Left renal pelvis (tissue), 4 donors: ENCODE data around the gene ITFG1. TPM values are rescaled to one million over a fixed set of nuclear protein-coding genes. Genes with fewer than 3 reads are reported as not detected.
A peak's percentile ranks its signal among the peaks of the same experiment; 100 is the strongest.
"Not testable (repeated sequence)": the region's sequence is repeated elsewhere in the genome, so short reads cannot be mapped to it uniquely, and the experiment has no call there.

Experiments
- DNase-seq, 4 donors: peaks; one replicate each; pipeline ENCODE4 v3.0.0-alpha.2; 2013; ENCODE audit warnings: low read depth in 4 of 4, low spot score in 3 of 4
- polyA plus RNA-seq, 4 donors: library from polyadenylated mRNA; unstranded; fragments of 120-200 nt; gene quantifications; one replicate each; pipeline ENCODE4 v1.2.1, GENCODE V29; 2013; ENCODE audit not compliant: insufficient read length in 4 of 4

Gene ITFG1
- polyA plus RNA-seq, 4 donors = 93.0 to 145 (median 118) TPM

- no peak for DNase-seq
Measured at GRCh38 chr16:47260503-47260902, 200.4 kb downstream of the ITFG1 start.

GRCh38 chr16:47258874-47259461 is 201.9 kb downstream of the ITFG1 start:
- no peak for DNase-seq

DNA sequence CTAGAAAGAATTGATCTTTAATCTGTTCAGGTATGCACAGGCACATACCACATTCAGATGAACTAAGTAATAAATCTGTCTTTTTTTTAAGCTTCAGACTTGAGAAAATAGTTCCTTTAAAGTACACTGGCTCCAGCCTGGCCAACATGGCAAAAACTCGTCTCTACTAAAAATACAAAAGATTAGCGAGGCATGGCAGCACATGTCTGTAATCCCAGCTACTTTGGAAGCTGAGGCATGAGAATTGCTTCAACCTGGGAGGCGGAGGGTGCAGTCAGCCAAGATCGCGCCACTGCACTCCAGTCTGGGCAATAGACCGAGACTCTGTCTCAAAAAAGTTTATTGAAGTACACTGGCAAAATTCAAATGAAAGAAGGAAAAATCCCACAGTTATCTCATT is 206.1 kb downstream of the ITFG1 start:
- DNase-seq = peak in 2 of 4 donors; percentile 8 to 11

DNA sequence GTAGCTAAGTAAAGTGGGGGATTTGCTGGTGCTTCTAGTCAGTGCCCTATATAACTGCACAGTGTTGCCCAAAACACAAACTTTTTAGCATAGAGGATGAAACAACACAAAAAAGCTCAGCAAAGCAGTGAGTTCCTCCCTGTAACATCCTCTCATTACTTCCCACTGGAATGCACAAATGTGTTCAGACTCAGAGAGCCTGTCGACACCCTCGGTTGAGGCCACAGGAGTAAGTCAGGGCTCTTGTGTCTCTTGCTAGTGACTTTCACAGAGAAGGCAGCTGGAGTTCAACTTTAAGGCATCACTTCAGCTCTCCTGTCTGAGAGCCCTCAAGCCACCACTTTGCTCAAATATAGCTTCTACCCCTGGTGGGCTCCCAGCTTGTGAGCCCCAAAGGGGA is 209.9 kb downstream of the ITFG1 start:
- no peak for DNase-seq

- no peak for DNase-seq
Measured at GRCh38 chr16:47247690-47248089, 213.2 kb downstream of the ITFG1 start.

DNA sequence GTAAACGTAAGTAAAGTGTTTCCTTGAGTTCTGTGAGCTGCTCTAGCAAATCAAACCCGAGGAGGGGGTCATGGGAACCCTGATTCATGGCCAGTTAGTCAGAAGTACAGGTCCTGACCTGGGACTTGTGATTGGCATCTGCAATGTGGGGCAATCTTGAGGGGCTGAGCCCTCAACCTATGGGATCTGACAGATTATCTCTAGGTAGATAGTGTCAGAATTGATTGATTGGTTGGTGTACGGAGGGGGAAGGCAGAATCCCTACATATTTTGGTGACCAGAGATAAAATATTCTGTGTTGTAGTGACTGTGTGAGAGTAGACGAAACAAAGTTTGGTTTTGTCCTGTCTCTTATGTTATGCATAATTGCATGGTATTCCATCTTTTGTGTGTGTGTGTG is 216.7 kb downstream of the ITFG1 start:
- DNase-seq = no peak

GRCh38 chr16:47241061-47241460 is 219.8 kb downstream of the ITFG1 start:
- no peak for DNase-seq

DNA sequence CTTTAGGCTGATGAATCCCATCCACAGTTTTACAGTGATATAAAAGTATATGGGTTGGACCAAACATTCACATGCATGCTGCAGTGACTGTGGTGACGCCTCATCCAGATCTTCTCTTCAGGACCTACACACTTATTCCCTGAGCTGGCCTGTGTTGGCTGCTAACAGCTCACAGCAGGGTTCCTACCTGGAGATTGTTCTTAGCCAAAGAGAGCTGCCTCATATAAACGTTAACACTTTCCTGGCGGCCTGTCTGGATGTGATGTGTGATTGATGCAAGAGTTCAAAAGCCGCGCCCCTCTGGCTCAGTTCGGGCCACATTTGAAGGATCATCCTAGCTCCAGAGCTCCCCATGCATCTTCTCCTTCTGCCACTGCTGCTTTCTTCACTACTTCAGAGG is 224.1 kb downstream of the ITFG1 start:
- no peak for DNase-seq

- DNase-seq = no peak
Measured at GRCh38 chr16:47230296-47230695, 230.6 kb downstream of the ITFG1 start.

GRCh38 chr16:47229053-47230050 is 231.5 kb downstream of the ITFG1 start:
- DNase-seq = no peak

- DNase-seq = no peak
Measured at GRCh38 chr16:47228241-47228640, 232.6 kb downstream of the ITFG1 start.

DNA sequence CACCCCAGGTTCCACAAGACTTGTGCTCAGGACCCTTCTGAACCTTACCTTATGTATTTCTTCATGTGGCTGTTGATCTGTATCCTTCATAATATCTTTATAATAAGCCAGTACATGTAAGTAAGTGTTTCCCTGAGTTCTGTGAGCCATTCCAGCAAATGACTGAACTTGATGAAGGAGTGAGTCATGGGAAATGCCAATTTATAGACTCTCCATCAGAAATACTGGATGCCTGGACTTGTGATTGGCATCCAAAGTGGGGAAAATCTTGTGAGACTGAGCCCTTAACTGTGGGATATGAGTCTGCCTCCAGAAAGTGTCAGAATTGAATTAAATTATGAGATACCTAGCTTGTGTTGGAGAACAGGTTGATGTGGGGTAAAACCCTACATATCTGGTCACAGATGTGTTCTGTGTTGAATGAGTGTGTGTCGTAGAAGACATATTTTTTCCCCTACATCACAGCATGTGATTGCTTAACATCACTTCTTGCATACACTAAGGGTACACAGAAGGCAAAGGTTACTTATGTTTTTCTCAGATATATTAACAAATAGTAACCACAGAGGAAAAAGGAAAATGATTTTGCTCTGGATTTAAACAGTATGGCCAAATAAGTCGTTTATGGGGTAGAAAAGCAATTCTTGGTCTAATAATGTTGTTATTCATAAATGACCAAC is 247.0 kb downstream of the ITFG1 start:
- DNase-seq = no peak

DNA sequence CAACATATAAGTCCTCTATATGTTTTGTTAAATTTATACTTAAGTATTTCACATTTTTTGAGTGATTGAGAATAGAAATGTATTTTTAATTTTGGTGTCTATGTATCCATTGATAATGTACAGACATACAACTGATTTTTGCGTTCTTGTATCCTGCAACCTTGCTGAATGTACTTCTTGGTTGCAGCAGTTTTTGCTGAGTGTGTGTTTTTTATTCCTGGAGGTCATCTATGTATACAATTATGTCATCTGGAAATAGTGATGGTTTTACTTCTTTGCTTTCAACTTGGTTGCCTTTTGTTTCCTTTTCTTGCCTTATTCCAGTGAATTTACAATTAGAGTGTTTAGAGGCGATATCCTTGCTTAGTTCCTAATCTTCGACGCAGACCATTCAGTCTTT is 249.6 kb downstream of the ITFG1 start:
- no peak for DNase-seq

- no peak for DNase-seq
Measured at GRCh38 chr16:47204736-47205504, 255.9 kb downstream of the ITFG1 start.

DNA sequence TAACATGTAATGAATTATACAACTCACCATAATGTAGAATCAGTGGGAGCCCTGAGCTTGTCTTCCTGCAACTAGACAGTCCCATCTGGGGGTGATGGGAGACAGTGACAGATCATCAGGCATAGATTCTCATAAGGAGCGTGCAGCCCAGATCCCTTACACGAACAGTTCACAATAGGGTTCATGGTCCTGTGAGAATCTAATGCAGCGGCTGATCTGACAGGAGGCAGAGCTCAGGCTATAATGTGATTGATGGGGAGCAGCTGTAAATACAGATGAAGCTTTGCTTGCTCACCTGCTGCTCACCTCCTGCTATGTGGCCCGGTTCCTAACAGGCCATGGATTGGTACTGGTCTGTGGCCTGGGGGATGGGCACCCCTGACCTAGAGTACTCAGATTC is 257.4 kb downstream of the ITFG1 start:
- DNase-seq = not testable (repeated sequence)

DNA sequence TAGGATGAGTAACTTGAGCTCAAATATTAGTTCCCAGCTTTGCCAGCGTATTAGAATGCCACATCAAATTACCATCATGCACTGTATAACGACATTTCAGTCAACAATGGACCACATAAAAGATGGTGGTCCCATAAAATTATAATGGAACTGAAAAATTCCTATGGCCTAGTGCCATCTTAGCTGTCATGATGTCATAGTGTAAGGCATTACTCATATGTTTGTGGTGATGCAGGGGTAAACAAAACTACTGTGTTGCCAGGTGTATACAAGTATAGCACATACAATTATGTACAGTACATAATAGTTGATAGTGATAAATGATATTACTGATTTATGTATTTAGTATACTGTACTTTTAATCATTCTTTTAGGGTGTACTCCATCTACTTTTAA is 262.7 kb downstream of the ITFG1 start:
- DNase-seq = no peak

DNA sequence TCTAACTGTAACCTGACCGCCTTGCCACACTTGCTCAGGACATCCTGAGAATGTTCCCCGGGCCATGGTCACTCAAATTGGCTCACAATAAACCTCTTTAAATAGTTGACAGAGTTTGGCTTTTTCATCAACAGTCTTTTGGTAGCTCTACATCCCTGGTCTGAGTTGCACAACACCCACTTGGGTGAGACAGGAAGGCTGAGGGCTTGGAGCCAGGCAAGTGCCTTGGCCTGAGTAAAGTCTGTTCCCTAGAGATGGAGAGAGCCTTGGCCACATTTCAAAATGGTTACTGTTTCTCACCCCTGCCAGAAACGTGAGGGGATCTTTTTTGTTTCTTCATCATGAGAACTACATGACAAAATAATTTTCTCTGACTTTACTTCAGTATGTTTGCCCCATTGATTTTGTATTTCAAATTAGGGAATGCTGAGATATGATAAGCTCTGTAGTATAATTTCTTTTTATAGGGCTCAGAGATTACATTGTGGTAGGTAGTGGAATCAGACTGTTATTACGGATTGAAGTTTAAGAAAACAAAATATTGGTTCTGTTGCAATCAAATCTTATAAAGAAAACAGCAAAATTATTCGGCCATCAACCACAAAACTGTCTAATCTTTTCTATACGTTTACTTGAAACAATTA is 263.2 kb downstream of the ITFG1 start:
- no peak for DNase-seq

DNA sequence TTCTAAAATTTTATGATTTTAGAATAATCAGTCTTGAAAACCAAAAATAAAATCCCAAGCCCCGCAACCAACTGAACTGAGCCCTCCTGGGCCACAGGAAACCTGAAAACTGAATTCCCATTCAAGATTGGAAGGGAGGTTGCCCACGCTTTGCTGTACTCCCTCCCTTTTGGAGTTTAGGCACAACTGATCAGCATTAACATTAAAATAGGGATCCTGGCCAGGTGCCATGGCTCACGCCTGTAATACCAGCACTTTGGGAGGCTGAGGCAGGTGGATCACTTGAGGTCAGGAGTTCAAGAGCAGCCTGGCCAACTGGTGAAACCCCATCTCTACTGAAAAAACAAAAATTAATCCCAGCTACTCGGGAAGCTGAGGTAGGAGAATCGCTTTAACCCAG is 264.4 kb downstream of the ITFG1 start:
- DNase-seq = no peak

DNA sequence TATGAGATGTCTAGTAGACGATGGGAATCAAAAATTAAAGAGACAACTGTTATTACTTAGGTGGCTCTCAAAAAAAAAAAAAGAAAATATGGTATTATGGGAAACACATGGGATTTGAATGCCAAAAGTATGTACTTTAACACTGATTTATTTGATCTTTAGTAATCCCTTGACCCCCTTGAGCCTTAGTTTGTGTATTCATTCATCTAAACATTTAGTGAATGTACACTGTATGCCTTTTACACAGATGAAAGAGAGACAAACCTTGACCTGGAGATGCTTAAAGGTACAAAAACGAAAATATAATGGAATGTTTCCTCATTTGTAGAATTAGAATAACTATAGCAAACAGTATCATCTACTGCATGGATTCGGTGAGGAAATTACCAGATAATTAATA is 278.5 kb downstream of the ITFG1 start:
- no peak for DNase-seq

DNA sequence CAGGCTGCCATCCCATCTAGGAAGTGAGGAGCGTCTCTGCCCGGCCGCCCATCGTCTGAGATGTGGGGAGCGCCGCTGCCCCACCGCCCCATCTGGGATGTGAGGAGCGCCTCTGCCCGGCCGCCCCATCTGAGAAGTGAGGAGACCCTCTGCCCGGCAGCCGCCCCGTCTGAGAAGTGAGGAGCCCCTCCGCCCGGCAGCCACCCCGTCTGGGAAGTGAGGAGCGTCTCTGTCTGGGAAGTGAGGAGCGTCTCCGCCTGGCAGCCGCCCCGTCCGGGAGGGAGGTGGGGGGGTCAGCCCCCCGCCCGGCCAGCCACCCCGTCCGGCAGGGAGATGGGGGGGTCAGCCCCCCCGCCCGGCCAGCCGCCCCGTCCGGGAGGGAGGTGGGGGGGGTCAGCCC is 279.8 kb downstream of the ITFG1 start:
- DNase-seq = not testable (repeated sequence)
